Measurements from ENCODE around the gene SULT1A2. TPM values are rescaled to one million over a fixed set of nuclear protein-coding genes. Genes with fewer than 3 reads are reported as not detected.

Gene SULT1A2
- total and polyA plus RNA-seq, 2 of the 8 experiments (the other 6 are each of a cell fraction or from before 2014, with no cell fraction given), result 0.29 to 0.35 TPM

GRCh38 chr16:28554634-28555423 is 42.0 kb downstream of the SULT1A2 start:
- H3K9ac ChIP-seq (replicated peaks in 1 of 4; ENCODE audit: extremely low read depth in 1 of 4, low read depth in 3 of 4, low read length in 3 of 4), result no peak overlapping the region
- H3K18ac ChIP-seq (ENCODE audit: extremely low read depth, low read length), result no peak overlapping the region
- H3K23me2 ChIP-seq (ENCODE audit: low read depth, low read length), result no peaks in the 10 kb centered on the region; the same call in 1 of the 2 replicates
- H4K5ac ChIP-seq (ENCODE audit: insufficient read length, low read depth, low read length), result no peak overlapping the region
- peaks cover 0 to 2% of the 10 kb centered on the region in 2 experiments for H4K20me1 ChIP-seq (replicated peaks in 1 of 2; ENCODE audit: control insufficient read depth in 1 of 2, insufficient read depth in 2 of 2, low read length in 2 of 2)
- H2BK20ac ChIP-seq (ENCODE audit: low read length), result no peak overlapping the region
- ChIA-PET POLR2A (ENCODE audit: partially characterized antibody) (interaction anchor here (1.2 to 2.2 kb wide), 7 partner anchors 11 to 63 kb away, joined by 3 to 9 read pairs (median 5); partner anchors contain the start of genes CLN3 and NUPR1), CTCF (ENCODE audit: partially characterized antibody) (interaction anchor here (0.8 to 1.5 kb wide), 4 partner anchors 11 to 62 kb away, joined by 3 to 5 read pairs (median 4); no protein-coding TSS in a partner anchor)
- H2BK5ac ChIP-seq (ENCODE audit: low read depth, low read length), result no peak overlapping the region
- H3K14ac ChIP-seq (ENCODE audit: insufficient read length), result no peak overlapping the region
- no peaks in the 10 kb centered on the region; a peak in 1 of 8 replicates for H3K36me3 ChIP-seq (ENCODE audit: control insufficient read depth in 2 of 4, insufficient read depth in 4 of 4, low read length in 3 of 4)
- no peak for TF ChIP-seq RBBP5 (IDR thresholded peaks at IDR 0.05; ENCODE audit: borderline replicate concordance, low read depth, low read length)
- TF ChIP-seq JUND (IDR thresholded peaks at IDR 0.05; ENCODE audit: low read length), result no peak
- no peak for TF ChIP-seq CTCF (IDR thresholded peaks at IDR 0.05; ENCODE audit: control extremely low read depth in 1 of 3, insufficient read depth in 1 of 3, low read depth in 1 of 3, low read length in 3 of 3)
- FAIRE-seq, result no peak
- H3K56ac ChIP-seq (replicated peaks; ENCODE audit: insufficient read length, low read depth, low read length), result no peak overlapping the region
- H2BK12ac ChIP-seq (ENCODE audit: low read depth, low read length), result no peak overlapping the region
- no peak overlapping the region for H2AK5ac ChIP-seq (ENCODE audit: low read depth, low read length)
- H3K4me1 ChIP-seq (replicated peaks in 1 of 4; ENCODE audit: control insufficient read depth in 3 of 4, insufficient read depth in 4 of 4, low read length in 3 of 4), result no peaks in the 10 kb centered on the region
- no peaks in the 10 kb centered on the region for H3K9me3 ChIP-seq (ENCODE audit: insufficient read depth in 2 of 2, low read depth in 1 of 2, low read length in 1 of 2)
- peak overlapping the region; percentile 56 to 67 for H3K4me2 ChIP-seq (ENCODE audit: insufficient read depth in 1 of 2, low read depth in 2 of 2, low read length in 2 of 2)
- no peak for DNase-seq (ENCODE audit: low read depth in 1 of 2, low spot score in 2 of 2)
- peak overlapping the region; percentile 19; the same call in 1 of the 2 replicates for H2BK15ac ChIP-seq (ENCODE audit: low read length)
- no peaks in the 10 kb centered on the region for H3K27me3 ChIP-seq (replicated peaks in 1 of 4; ENCODE audit: control insufficient read depth in 3 of 4, extremely low read depth in 1 of 4, insufficient read depth in 3 of 4, low read length in 3 of 4)
- WGBS, 2 experiments (ENCODE audit: extremely low coverage in 1 of 2, insufficient coverage in 1 of 2, insufficient read length in 1 of 2, insufficient replicate concordance in 2 of 2, low coverage in 1 of 2, low lambda C conversion rate in 2 of 2, missing lambda C conversion rate in 1 of 2), result 91% methylated on average over 15 of the region's 15 CpGs; no CpG with 5 or more reads in 1 of the 2 experiments
- no peak overlapping the region for H3K4ac ChIP-seq (replicated peaks; ENCODE audit: insufficient read length, low read depth, low read length)
- H3K23ac ChIP-seq (ENCODE audit: insufficient read length), result no peak overlapping the region
- no peak overlapping the region for H3K27ac ChIP-seq (ENCODE audit: low read depth, low read length)
- no peak overlapping the region for H4K91ac ChIP-seq (replicated peaks; ENCODE audit: insufficient read length, low read length)
- no peak overlapping the region for H2BK120ac ChIP-seq (replicated peaks; ENCODE audit: low read depth, low read length)
- peaks cover 0 to 3% of the 10 kb centered on the region in 2 experiments; a peak in 2 of 4 replicates for H3K79me2 ChIP-seq (ENCODE audit: control insufficient read depth in 1 of 2, insufficient read depth in 2 of 2, low read length in 2 of 2)
- no peaks in the 10 kb centered on the region; the same call in 1 of the 2 replicates for H3K79me1 ChIP-seq (ENCODE audit: low read depth, low read length)
- H2AFZ ChIP-seq (ENCODE audit: low read length), result no peak overlapping the region
- no peak overlapping the region for H4K8ac ChIP-seq (ENCODE audit: extremely low read depth, insufficient read depth, low read length)
- peak overlapping the region; percentile 21 to 86 (median 47); a peak in 6 of 8 replicates for H3K4me3 ChIP-seq (ENCODE audit: extremely low read depth in 1 of 4, insufficient read depth in 2 of 4, low read depth in 3 of 4, low read length in 4 of 4)

Measured in H1 (cell line).